Parathyroid adenoma (tissue), 2 donors: ENCODE measurements around the gene SDK2.
"Not testable (repeated sequence)": the region's sequence is repeated elsewhere in the genome, so short reads cannot be mapped to it uniquely, and the experiment has no call there.

Experiments
- H2AFZ ChIP-seq: fragments of 300-600 bp; sonication (generic); one replicate; pipeline ENCODE4 v1.7.0; 2017; ENCODE audit warnings: antibody characterized with exemption, mild to moderate bottlenecking
- H3K27ac ChIP-seq: fragments of 300-600 bp; sonication (generic); one replicate; pipeline ENCODE4 v1.7.0; 2017
- H3K27me3 ChIP-seq: fragments of 300-600 bp; sonication (generic); one replicate; pipeline ENCODE4 v1.7.0; 2017; ENCODE audit warnings: low read length; ENCODE audit not compliant: control insufficient read depth, insufficient read depth
- H3K36me3 ChIP-seq: fragments of 300-600 bp; sonication (generic); one replicate; pipeline ENCODE4 v1.7.0; 2017; ENCODE audit warnings: low read length; ENCODE audit not compliant: control insufficient read depth, insufficient read depth
- H3K4me1 ChIP-seq: fragments of 300-600 bp; sonication (generic); one replicate; pipeline ENCODE4 v1.7.0; 2017; ENCODE audit warnings: control low read depth
- H3K4me2 ChIP-seq: fragments of 300-600 bp; sonication (generic); one replicate; pipeline ENCODE4 v1.7.0; 2017; ENCODE audit warnings: low read length
- H3K4me3 ChIP-seq: fragments of 300-600 bp; sonication (generic); one replicate; pipeline ENCODE4 v1.7.0; 2017; ENCODE audit warnings: low read depth, low read length
- H3K79me2 ChIP-seq: fragments of 300-600 bp; sonication (generic); one replicate; pipeline ENCODE4 v1.7.0; 2017; ENCODE audit warnings: control low read depth
- H3K9ac ChIP-seq: fragments of 300-600 bp; sonication (generic); one replicate; pipeline ENCODE4 v1.7.0; 2017; ENCODE audit warnings: mild to moderate bottlenecking
- H3K9me3 ChIP-seq: fragments of 300-600 bp; sonication (generic); one replicate; pipeline ENCODE4 v1.7.0; 2017; ENCODE audit warnings: low read length; ENCODE audit not compliant: control insufficient read depth
- TF ChIP-seq, protein P1 (sequence below): fragments of 300-600 bp; sonication (generic); IDR thresholded peaks from one replicate; pipeline ENCODE4 v1.7.0; 2017; ENCODE audit warnings: antibody characterized with exemption, mild to moderate bottlenecking
- donor health status: primary hyperparathyroidism.

Gene SDK2

DNA sequence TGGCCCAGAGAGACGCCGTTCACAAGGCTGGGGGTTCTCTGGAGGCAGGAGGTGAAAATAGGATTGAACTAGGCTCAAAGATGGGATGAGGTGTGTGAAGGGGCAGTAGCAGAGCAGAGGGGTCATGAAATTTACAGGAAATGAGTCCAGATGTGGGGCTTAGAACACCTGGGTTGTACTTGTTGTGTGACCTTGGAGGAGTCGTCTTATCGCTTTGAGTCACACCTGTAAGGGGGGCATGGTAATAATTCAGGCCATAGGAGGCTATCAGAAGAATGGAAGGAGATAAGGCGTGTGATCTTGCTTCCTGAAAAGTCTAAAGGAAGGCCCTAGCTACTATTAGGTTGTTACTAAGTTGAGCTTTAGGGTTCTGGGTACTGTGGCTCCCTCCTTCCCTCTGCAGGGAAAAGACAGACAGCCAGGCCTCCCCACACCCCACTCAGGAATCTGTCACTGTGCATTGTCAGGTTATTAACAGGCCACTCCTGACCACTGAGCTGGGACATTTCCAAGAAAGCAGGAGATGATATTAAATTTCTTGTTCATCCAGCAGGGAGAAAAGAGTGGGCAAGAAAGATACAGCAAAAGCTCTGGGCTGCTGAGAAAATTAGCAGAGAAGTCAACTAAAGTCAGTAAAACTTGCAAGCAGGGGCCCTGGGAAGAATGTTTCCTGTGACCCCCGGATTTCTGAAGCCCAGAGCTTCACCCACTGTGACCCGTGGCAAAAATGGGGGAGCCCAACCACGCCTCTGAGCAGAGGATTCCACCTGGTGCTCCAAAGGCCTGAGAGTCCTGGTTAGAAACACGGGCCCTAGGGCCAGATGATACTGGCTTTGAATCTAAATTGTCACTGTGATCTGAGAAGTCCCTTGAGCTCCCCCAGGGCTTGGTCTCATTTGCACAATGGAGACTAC lies 326.5 kb downstream of the SDK2 start:
- H3K79me2 ChIP-seq, result no peaks in the 10 kb centered on the region
- no peak overlapping the region for H3K4me3 ChIP-seq
- H3K4me1 ChIP-seq, result peaks cover under 1% of the 10 kb centered on the region
- TF ChIP-seq, protein P1, sequence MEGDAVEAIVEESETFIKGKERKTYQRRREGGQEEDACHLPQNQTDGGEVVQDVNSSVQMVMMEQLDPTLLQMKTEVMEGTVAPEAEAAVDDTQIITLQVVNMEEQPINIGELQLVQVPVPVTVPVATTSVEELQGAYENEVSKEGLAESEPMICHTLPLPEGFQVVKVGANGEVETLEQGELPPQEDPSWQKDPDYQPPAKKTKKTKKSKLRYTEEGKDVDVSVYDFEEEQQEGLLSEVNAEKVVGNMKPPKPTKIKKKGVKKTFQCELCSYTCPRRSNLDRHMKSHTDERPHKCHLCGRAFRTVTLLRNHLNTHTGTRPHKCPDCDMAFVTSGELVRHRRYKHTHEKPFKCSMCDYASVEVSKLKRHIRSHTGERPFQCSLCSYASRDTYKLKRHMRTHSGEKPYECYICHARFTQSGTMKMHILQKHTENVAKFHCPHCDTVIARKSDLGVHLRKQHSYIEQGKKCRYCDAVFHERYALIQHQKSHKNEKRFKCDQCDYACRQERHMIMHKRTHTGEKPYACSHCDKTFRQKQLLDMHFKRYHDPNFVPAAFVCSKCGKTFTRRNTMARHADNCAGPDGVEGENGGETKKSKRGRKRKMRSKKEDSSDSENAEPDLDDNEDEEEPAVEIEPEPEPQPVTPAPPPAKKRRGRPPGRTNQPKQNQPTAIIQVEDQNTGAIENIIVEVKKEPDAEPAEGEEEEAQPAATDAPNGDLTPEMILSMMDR, result no peak
- H3K4me2 ChIP-seq, result no peak overlapping the region
- H3K36me3 ChIP-seq, result no peaks in the 10 kb centered on the region
- no peak overlapping the region for H3K27ac ChIP-seq
- no peak overlapping the region for H2AFZ ChIP-seq
- no peaks in the 10 kb centered on the region for H3K9me3 ChIP-seq
- H3K9ac ChIP-seq, result no peak overlapping the region
- no peaks in the 10 kb centered on the region for H3K27me3 ChIP-seq

DNA sequence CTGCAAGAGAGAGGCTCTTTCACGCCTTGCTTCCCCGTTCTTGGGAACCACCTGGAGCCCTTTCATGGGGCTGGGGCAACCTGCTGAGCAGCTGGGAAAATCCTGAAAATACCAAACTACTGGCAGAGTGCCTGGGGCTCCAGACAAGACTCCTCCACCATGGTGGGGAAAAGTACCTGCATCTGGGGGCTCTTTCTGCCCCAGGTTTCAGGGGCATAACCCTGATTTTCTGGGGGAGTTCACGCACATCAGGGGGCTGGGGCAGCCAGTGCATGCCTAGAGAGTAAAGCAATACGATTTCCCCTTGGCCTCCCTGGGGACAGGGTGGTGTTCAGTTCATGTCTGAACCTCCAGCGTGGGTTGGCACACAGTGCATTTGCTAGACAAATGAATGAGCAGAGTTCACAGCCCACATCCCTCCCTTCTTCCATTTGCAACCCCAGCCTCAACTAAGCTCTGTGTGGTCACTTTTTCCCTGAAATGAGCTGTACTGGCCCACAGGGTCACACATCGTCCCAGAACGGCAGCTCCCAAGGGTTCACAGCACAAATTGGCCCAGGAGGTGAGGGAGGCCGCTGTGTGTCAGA lies 327.2 kb downstream of the SDK2 start:
- no peak overlapping the region for H3K9ac ChIP-seq
- no peaks in the 10 kb centered on the region for H3K36me3 ChIP-seq
- TF ChIP-seq, protein P1, result no peak
- H2AFZ ChIP-seq, result no peak overlapping the region
- H3K79me2 ChIP-seq, result no peaks in the 10 kb centered on the region
- H3K9me3 ChIP-seq, result no peaks in the 10 kb centered on the region
- no peak overlapping the region for H3K4me2 ChIP-seq
- H3K27me3 ChIP-seq, result no peaks in the 10 kb centered on the region
- peaks cover 6% of the 10 kb centered on the region for H3K4me1 ChIP-seq
- no peak overlapping the region for H3K4me3 ChIP-seq
- H3K27ac ChIP-seq, result no peak overlapping the region

DNA sequence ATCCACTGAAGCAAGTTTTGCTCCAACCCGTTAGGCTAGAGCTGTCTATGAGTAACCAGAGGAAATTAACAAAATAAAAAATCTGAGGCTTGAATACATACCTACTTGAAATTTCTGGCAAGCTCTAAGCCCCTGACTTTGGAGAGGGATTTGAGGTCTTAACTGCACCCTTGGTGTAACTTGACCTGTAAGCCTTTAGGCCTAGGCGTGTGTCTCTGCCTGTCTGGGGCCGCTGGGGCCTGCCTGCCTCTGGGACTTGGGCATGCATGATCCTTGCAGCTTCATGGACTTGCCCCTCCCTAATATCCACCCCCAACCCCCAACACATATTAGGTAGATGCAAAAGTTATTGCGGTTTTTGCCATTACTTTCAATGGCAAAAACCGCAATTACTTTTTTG lies 328.8 kb downstream of the SDK2 start:
- H3K4me2 ChIP-seq, result no peak overlapping the region
- H3K4me3 ChIP-seq, result no peak overlapping the region
- H3K4me1 ChIP-seq, result peaks cover 6% of the 10 kb centered on the region
- no peak overlapping the region for H2AFZ ChIP-seq
- no peak overlapping the region for H3K27ac ChIP-seq
- TF ChIP-seq, protein P1, result no peak
- H3K36me3 ChIP-seq, result no peaks in the 10 kb centered on the region
- H3K9ac ChIP-seq, result no peak overlapping the region
- no peaks in the 10 kb centered on the region for H3K9me3 ChIP-seq
- H3K79me2 ChIP-seq, result no peaks in the 10 kb centered on the region
- no peaks in the 10 kb centered on the region for H3K27me3 ChIP-seq

DNA sequence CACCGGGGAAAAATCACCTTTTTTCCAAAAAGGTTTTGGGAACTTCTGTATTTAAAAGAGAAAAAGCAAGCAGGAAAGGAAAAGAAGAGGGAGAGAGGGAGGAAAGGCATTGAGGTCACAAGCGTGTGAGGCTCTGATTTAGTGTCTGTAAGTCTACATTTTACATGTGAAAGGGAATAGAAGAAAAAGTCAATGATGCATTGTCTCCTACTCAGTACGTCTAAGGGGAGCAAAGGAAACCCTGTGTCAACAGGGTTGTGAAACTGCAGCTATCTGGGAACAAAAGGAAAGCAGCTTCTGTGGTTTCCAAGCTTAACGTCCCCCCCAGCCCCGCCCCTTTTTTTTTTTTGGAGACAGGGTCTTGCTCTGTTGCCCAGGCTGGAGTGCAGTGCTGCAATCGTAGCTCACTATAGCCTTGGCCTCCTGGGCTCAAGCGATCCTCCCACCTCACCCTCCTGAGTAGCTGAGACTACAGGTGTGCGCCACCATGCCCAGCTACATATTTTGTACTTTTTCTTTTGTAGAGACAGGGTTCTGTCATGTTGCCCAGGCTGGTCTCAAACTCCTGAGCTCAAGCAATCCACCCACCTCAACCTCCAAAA lies 330.6 kb downstream of the SDK2 start:
- Histone ChIP-seq H3K9me3 (no peaks in the 10 kb centered on the region), H3K9ac (no peak overlapping the region), H3K27me3 (no peaks in the 10 kb centered on the region), H2AFZ (no peak overlapping the region), H3K27ac (no peak overlapping the region), H3K36me3 (no peaks in the 10 kb centered on the region), H3K4me2 (no peak overlapping the region), H3K79me2 (peaks cover 12% of the 10 kb centered on the region), H3K4me1 (peaks cover 13% of the 10 kb centered on the region), H3K4me3 (no peak overlapping the region)
- TF ChIP-seq, protein P1, result no peak

DNA sequence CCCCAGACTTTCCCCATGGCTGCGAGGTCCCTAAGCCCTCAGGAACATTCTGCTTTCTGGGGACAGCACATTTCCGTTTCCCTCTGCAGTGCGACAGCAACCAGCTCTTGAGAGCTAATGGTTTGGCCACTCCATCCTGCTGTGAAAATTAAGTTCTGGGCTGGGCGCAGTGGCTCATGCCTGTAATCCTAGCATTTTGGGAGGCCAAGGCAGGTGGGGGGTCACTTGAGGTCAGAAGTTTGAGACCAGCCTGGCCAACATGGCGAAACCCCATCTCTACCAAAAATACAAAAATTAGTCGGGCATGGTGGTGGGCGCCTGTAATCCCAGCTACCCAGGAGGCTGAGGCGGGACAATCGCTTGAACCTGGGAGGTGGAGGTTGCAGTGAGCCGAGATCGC lies 331.4 kb downstream of the SDK2 start:
- H2AFZ ChIP-seq, result peak overlapping the region; percentile 100
- H3K9ac ChIP-seq, H3K4me2 ChIP-seq, H3K27ac ChIP-seq, H3K36me3 ChIP-seq, H3K9me3 ChIP-seq, H3K4me3 ChIP-seq, H3K27me3 ChIP-seq: not testable (repeated sequence)
- H3K4me1 ChIP-seq, result peaks cover 17% of the 10 kb centered on the region
- H3K79me2 ChIP-seq, result peaks cover 12% of the 10 kb centered on the region
